Sigmoid colon (tissue), 7 donors: ENCODE data around the gene TSPAN18. TPM values are rescaled to one million over a fixed set of nuclear protein-coding genes. Genes with fewer than 3 reads are reported as not detected.
A peak's percentile ranks its signal among the peaks of the same experiment; 100 is the strongest.

ENCODE experiments used
- DNase-seq: peaks from one replicate; pipeline ENCODE4 v3.0.0-alpha.2; 2019
- H3K27ac ChIP-seq, 4 donors: fragments of 200-600 bp; sonication (generic); one replicate each; pipeline ENCODE4 v1.5.1; 2016 to 2019; ENCODE audit warnings: mild to moderate bottlenecking in 1 of 4
- H3K27me3 ChIP-seq, 3 donors: fragments of 200-600 bp; sonication (generic); one replicate each; pipeline ENCODE4 v1.5.1; 2019; ENCODE audit warnings: mild to moderate bottlenecking in 1 of 3
- H3K36me3 ChIP-seq, 4 donors: fragments of 200-600 bp; sonication (generic); one replicate each; pipeline ENCODE4 v1.5.1; 2016 to 2019
- H3K4me1 ChIP-seq, 4 donors: fragments of 200-600 bp; sonication (generic); one replicate each; pipeline ENCODE4 v1.5.1; 2017 to 2019
- H3K4me3 ChIP-seq, 4 donors: fragments of 200-600 bp; sonication (generic); one replicate each; pipeline ENCODE4 v1.5.1; 2017 to 2019; ENCODE audit warnings: mild to moderate bottlenecking in 2 of 4, moderate library complexity in 1 of 4
- H3K9me3 ChIP-seq, 4 donors: fragments of 200-600 bp in 3 of 4; sonication (generic) in 3 of 4; one replicate each; pipeline versions ENCODE4 v1.5.1 to v1.6.1; 2013 to 2019
- CTCF ChIP-seq, 4 experiments: fragments of 450-650 bp in 3 of 4; fragments of 200-600 bp in 1 of 4; IDR thresholded peaks; one replicate each; pipeline ENCODE4 v1.5.1; 2016 to 2019; ENCODE audit warnings: antibody characterized with exemption in 4 of 4, mild to moderate bottlenecking in 3 of 4, moderate library complexity in 2 of 4
- EP300 ChIP-seq, 4 donors: sonication (generic); formaldehyde crosslinking; IDR thresholded peaks; one replicate each; pipeline ENCODE4 v1.6.1; 2017; ENCODE audit warnings: antibody characterized with exemption in 4 of 4
- POLR2A ChIP-seq, 2 donors: fragments of 450-650 bp; IDR thresholded peaks; one replicate each; pipeline ENCODE4 v1.6.1; 2016; ENCODE audit warnings: antibody characterized with exemption in 2 of 2, mild to moderate bottlenecking in 2 of 2, moderate library complexity in 2 of 2
- POLR2AphosphoS5 ChIP-seq, 4 donors: sonication (generic); formaldehyde crosslinking; IDR thresholded peaks; one replicate each; pipeline ENCODE4 v1.6.1; 2017; ENCODE audit warnings: antibody characterized with exemption in 4 of 4
- WGBS, 2 donors: extraction: QIAGEN DNeasy Blood & Tissue Kit; methylation state at CpG; one replicate each; pipeline ENCODE4 v1.1.7; 2013; 5-methylcytosine and 5-hydroxymethylcytosine counted together
- intact Hi-C: fragments of 100-400 bp; cut with DNase I; formaldehyde crosslinking; loops from one replicate; pipeline ENCODE4 v1.15.1; 2023
- polyA plus RNA-seq, 3 donors: library from polyadenylated mRNA; stranded (reverse); fragments of 200-250 nt; gene quantifications; one replicate each; pipeline ENCODE4 v1.2.3, GENCODE V29; 2013
- total RNA-seq, 4 donors: library from RNA; depleted of rRNA; stranded (reverse); fragments of >200 nt; gene quantifications; one replicate each; pipeline ENCODE4 v1.1.0, GENCODE V29; 2016
- donor health status: healthy with polysubstance abuse.
- donor health status: Bipolar disorder and iron deficiency.
- donor health status: healthy.

The TSPAN18 gene
- total and polyA plus RNA-seq, 7 donors, result 0.23 to 75.3 (median 13.8) TPM

GRCh38 chr11:44940404-44940803 lies 213.6 kb downstream of the TSPAN18 start:
- H3K36me3 ChIP-seq, result no peaks in the 10 kb centered on the region
- no peaks in the 10 kb centered on the region for H3K9me3 ChIP-seq
- no peak for DNase-seq
- H3K4me1 ChIP-seq, result peaks cover 0 to 16% (median 8%) of the 10 kb centered on the region in 4 donors
- intact Hi-C loops, result no loop called here
- WGBS, 2 donors, result 58 to 81% methylated on average over 7 of the region's 7 CpGs
- H3K4me3 ChIP-seq, result no peak overlapping the region
- H3K27me3 ChIP-seq, result no peaks in the 10 kb centered on the region
- peak overlapping the region in 3 of 4 donors; percentile 7 to 47 (median 7) for H3K27ac ChIP-seq
- TF ChIP-seq CTCF (IDR thresholded peaks at IDR 0.05) (no peak), POLR2AphosphoS5 (IDR thresholded peaks at IDR 0.05) (peak in 2 of 4 donors; percentile 18 to 30)

- Histone ChIP-seq H3K27ac (peak overlapping the region; percentile 7 to 47 (median 14)), H3K4me1 (peaks cover 0 to 16% (median 9%) of the 10 kb centered on the region in 4 donors), H3K27me3 (no peaks in the 10 kb centered on the region), H3K4me3 (no peak overlapping the region), H3K36me3 (no peaks in the 10 kb centered on the region), H3K9me3 (no peaks in the 10 kb centered on the region)
- intact Hi-C loops, result no loop called here
- WGBS, 2 donors, result 90 to 94% methylated on average over 9 of the region's 9 CpGs
- DNase-seq, result no peak
- no peak for TF ChIP-seq CTCF (IDR thresholded peaks at IDR 0.05)
- TF ChIP-seq EP300 (IDR thresholded peaks at IDR 0.05), result no peak
- no peak for TF ChIP-seq POLR2A (IDR thresholded peaks at IDR 0.05)
- TF ChIP-seq POLR2AphosphoS5 (IDR thresholded peaks at IDR 0.05), result no peak
Measured at GRCh38 chr11:44940835-44941234, 214.1 kb downstream of the TSPAN18 start.

- Histone ChIP-seq H3K4me3 (no peak overlapping the region), H3K27me3 (no peaks in the 10 kb centered on the region), H3K27ac (peak overlapping the region in 1 of 4 donors; percentile 20), H3K9me3 (no peaks in the 10 kb centered on the region), H3K4me1 (peaks cover 0 to 17% (median 9%) of the 10 kb centered on the region in 4 donors), H3K36me3 (no peaks in the 10 kb centered on the region)
- no peak for TF ChIP-seq EP300 (IDR thresholded peaks at IDR 0.05)
- TF ChIP-seq POLR2A (IDR thresholded peaks at IDR 0.05), result no peak
- TF ChIP-seq CTCF (IDR thresholded peaks at IDR 0.05), result no peak
- no peak for TF ChIP-seq POLR2AphosphoS5 (IDR thresholded peaks at IDR 0.05)
- no peak for DNase-seq
- 76 to 85% methylated on average over 12 of the region's 12 CpGs for WGBS, 2 donors
- intact Hi-C loops, result no loop called here
Measured at GRCh38 chr11:44941259-44942021, 214.7 kb downstream of the TSPAN18 start.

- TF ChIP-seq CTCF (IDR thresholded peaks at IDR 0.05), result no peak
- TF ChIP-seq POLR2A (IDR thresholded peaks at IDR 0.05), result no peak
- TF ChIP-seq POLR2AphosphoS5 (IDR thresholded peaks at IDR 0.05), result no peak
- TF ChIP-seq EP300 (IDR thresholded peaks at IDR 0.05), result no peak
Measured at GRCh38 chr11:44942029-44942955, 215.5 kb downstream of the TSPAN18 start.

More at GRCh38 chr11:44942029-44942955, 215.5 kb downstream of the TSPAN18 start:
- intact Hi-C loops, result no loop called here
- Histone ChIP-seq H3K4me3 (no peak overlapping the region), H3K4me1 (peaks cover 0 to 17% (median 5%) of the 10 kb centered on the region in 4 donors), H3K9me3 (no peaks in the 10 kb centered on the region), H3K36me3 (no peaks in the 10 kb centered on the region), H3K27me3 (no peaks in the 10 kb centered on the region), H3K27ac (no peak overlapping the region)
- DNase-seq, result no peak
- 83 to 86% methylated on average over 10 of the region's 10 CpGs for WGBS, 2 donors
